Loucy (cell line): ENCODE data around the gene GLRA3.

Experiments used
- EZH2phosphoT487 ChIP-seq: fragments of 200-600 bp; IDR thresholded peaks from 2 replicates; pipeline ENCODE4 v1.6.1; 2018; ENCODE audit warnings: antibody characterized with exemption, mild to moderate bottlenecking, moderate library complexity, borderline replicate concordance
- TF ChIP-seq, protein P1 (sequence below): fragments of 200-600 bp; sonication (generic); conservative IDR thresholded peaks from 2 replicates; pipeline ENCODE4 v1.5.1; 2014; ENCODE audit warnings: mild to moderate bottlenecking, antibody characterized with exemption, low read length

GRCh38 chr4:174663216-174663615 is 165.8 kb downstream of the GLRA3 start:
- TF ChIP-seq, protein P1, sequence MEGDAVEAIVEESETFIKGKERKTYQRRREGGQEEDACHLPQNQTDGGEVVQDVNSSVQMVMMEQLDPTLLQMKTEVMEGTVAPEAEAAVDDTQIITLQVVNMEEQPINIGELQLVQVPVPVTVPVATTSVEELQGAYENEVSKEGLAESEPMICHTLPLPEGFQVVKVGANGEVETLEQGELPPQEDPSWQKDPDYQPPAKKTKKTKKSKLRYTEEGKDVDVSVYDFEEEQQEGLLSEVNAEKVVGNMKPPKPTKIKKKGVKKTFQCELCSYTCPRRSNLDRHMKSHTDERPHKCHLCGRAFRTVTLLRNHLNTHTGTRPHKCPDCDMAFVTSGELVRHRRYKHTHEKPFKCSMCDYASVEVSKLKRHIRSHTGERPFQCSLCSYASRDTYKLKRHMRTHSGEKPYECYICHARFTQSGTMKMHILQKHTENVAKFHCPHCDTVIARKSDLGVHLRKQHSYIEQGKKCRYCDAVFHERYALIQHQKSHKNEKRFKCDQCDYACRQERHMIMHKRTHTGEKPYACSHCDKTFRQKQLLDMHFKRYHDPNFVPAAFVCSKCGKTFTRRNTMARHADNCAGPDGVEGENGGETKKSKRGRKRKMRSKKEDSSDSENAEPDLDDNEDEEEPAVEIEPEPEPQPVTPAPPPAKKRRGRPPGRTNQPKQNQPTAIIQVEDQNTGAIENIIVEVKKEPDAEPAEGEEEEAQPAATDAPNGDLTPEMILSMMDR, result no peak
- no peak for TF ChIP-seq EZH2phosphoT487
